HCT116 (cell line): ENCODE data around the gene AACS. TPM values are rescaled to one million over a fixed set of nuclear protein-coding genes. Genes with fewer than 3 reads are reported as not detected.
A peak's percentile ranks its signal among the peaks of the same experiment; 100 is the strongest.

Source experiments
- ATAC-seq: fragments of 200-7000 bp; cut with Tn5 transposase; 2 replicates; pipeline ENCODE4 v1.9.1; 2020; ENCODE audit warnings: mild to moderate bottlenecking, moderate library complexity
- BruUV-seq: library from RNA; stranded (reverse); fragments of 400-500 nt; replicated peaks from 2 replicates; lab custom pipeline; 2021; lab: Mats Ljungman, UMichigan
- CTCF ChIA-PET: fragments of 300-600 bp; sonication (Branson Sonifier 250); formaldehyde crosslinking; loops from one replicate; lab custom pipeline; 2021; ENCODE audit warnings: antibody characterized with exemption; lab: Charles Lee
- POLR2A ChIA-PET: fragments of 300-600, 350-600 bp; sonication (Branson Sonifier 250); formaldehyde crosslinking; loops from one replicate; lab custom pipeline; 2021; ENCODE audit warnings: antibody characterized with exemption; lab: Charles Lee
- RAD21 ChIA-PET, 2 experiments: fragments of 300-600 bp; sonication (Branson Sonifier 250); formaldehyde crosslinking; loops; one replicate each; lab custom pipeline; 2023; ENCODE audit warnings: low total read pairs in 2 of 2; ENCODE audit not compliant: uncharacterized antibody in 2 of 2, unreplicated experiment in 2 of 2, low non-redundant PET in 1 of 2; lab: Charles Lee
- DNase-seq: peaks from one replicate; pipeline ENCODE4 v3.0.0-alpha.2; 2010; ENCODE audit warnings: low read depth, low spot score
- H2AFZ ChIP-seq: fragments of 200-600 bp; shearing (Covaris generic), sonication (generic); 2 replicates; pipeline ENCODE4 v1.6.1; 2017; ENCODE audit warnings: low read depth, mixed run types, mixed read lengths, antibody characterized with exemption, low read length; ENCODE audit not compliant: poor library complexity, severe bottlenecking
- H3K27ac ChIP-seq: 2 replicates; pipeline ENCODE4 v1.5.1; 2012; ENCODE audit warnings: low read depth, low read length
- H3K27me3 ChIP-seq: fragments of 200-600 bp; sonication (generic); 2 replicates; pipeline ENCODE4 v1.6.1; 2016; ENCODE audit warnings: mixed run types, low read length, mixed read lengths; ENCODE audit not compliant: insufficient read depth
- H3K36me3 ChIP-seq, 2 experiments: fragments of 200-500 bp in 1 of 2; fragments of 200-600 bp in 1 of 2; sonication (Bioruptor generic) in 1 of 2; sonication (generic) in 1 of 2; 2 replicates each; pipeline versions ENCODE4 v1.5.1 to v1.6.1; 2014 to 2016; ENCODE audit warnings: low read length in 2 of 2, inconsistent platforms in 1 of 2, mixed read lengths in 1 of 2, mixed run types in 1 of 2; ENCODE audit not compliant: insufficient read depth in 2 of 2, control insufficient read depth in 1 of 2
- H3K4me1 ChIP-seq, 2 experiments: fragments of 200-600 bp in 1 of 2; sonication (generic) in 1 of 2; 2 replicates each; pipeline versions ENCODE4 v1.5.1 to v1.6.1; 2012 to 2017; ENCODE audit warnings: low read length in 2 of 2, inconsistent platforms in 1 of 2, mild to moderate bottlenecking in 1 of 2, mixed read lengths in 1 of 2, mixed run types in 1 of 2, moderate library complexity in 1 of 2; ENCODE audit not compliant: insufficient read depth in 2 of 2, control insufficient read depth in 1 of 2
- H3K4me2 ChIP-seq: fragments of 200-600 bp; sonication (generic); 2 replicates; pipeline ENCODE4 v1.6.1; 2017; ENCODE audit warnings: mixed run types, low read length, mixed read lengths
- H3K4me3 ChIP-seq, 2 experiments: fragments of 200-600 bp in 1 of 2; sonication (generic) in 1 of 2; replicated peaks in 1 of 2; 2 replicates each; pipeline ENCODE4 v1.5.1; 2011 to 2016; ENCODE audit warnings: low read length in 2 of 2, control low read depth in 1 of 2, low read depth in 1 of 2, mild to moderate bottlenecking in 1 of 2, mixed read lengths in 1 of 2, mixed run types in 1 of 2
- H3K79me2 ChIP-seq: fragments of 200-600 bp; sonication (generic); 2 replicates; pipeline ENCODE4 v1.6.1; 2017; ENCODE audit warnings: mild to moderate bottlenecking, mixed run types, low read length, moderate library complexity, mixed read lengths; ENCODE audit not compliant: insufficient read depth
- H3K9ac ChIP-seq: fragments of 200-600 bp; sonication (generic); 2 replicates; pipeline ENCODE4 v1.6.1; 2016; ENCODE audit warnings: low read length, mixed read lengths
- H3K9me2 ChIP-seq: fragments of 200-600 bp; sonication (generic), shearing (Covaris generic); 2 replicates; pipeline ENCODE4 v1.6.1; 2017; ENCODE audit warnings: mixed run types, mild to moderate bottlenecking, moderate library complexity; ENCODE audit not compliant: insufficient read depth
- H3K9me3 ChIP-seq, 2 experiments: fragments of 200-500 bp in 1 of 2; fragments of 200-600 bp in 1 of 2; sonication (Bioruptor generic) in 1 of 2; sonication (generic) in 1 of 2; 2 replicates each; pipeline ENCODE4 v1.6.1; 2014 to 2017; ENCODE audit warnings: low read length in 2 of 2, mixed read lengths in 2 of 2, inconsistent platforms in 1 of 2, low read depth in 1 of 2, mild to moderate bottlenecking in 1 of 2, mixed run types in 1 of 2, moderate library complexity in 1 of 2; ENCODE audit not compliant: control insufficient read depth in 1 of 2, insufficient read depth in 1 of 2
- H4K20me1 ChIP-seq: fragments of 200-600 bp; sonication (generic), shearing (Covaris generic); 2 replicates; pipeline ENCODE4 v1.6.1; 2017; ENCODE audit warnings: mixed run types, mild to moderate bottlenecking, moderate library complexity; ENCODE audit not compliant: insufficient read depth
- EZH2 ChIP-seq: fragments of 200-600 bp; sonication (generic); IDR thresholded peaks from 2 replicates; pipeline ENCODE4 v1.6.1; 2017; ENCODE audit warnings: antibody characterized with exemption, mixed run types
- FOSL1 ChIP-seq: IDR thresholded peaks from 2 replicates; pipeline ENCODE4 v1.6.1; 2012; ENCODE audit warnings: low read depth
- JUND ChIP-seq: IDR thresholded peaks from 2 replicates; pipeline ENCODE4 v1.6.1; 2012
- SP1 ChIP-seq: IDR thresholded peaks from 2 replicates; pipeline ENCODE4 v1.6.1; 2012; ENCODE audit warnings: low read depth
- ZFX ChIP-seq: fragments of 450-650 bp; IDR thresholded peaks from 2 replicates; pipeline ENCODE4 v1.6.1; 2017
- intact Hi-C: fragments of 100-400 bp; cut with micrococcal nuclease; formaldehyde crosslinking; loops from 2 replicates; pipeline ENCODE4 v1.10.0; 2022
- total RNA-seq: library from RNA; stranded (reverse); gene quantifications from one replicate; pipeline ENCODE4 v1.2.1, GENCODE V29; 2021; ENCODE audit not compliant: unreplicated experiment

AACS gene
- total RNA-seq, 1 experiment from 2014 or later: 16.0 TPM

- H3K9ac ChIP-seq: no peak overlapping the region
- no peak for ATAC-seq
- H3K36me3 ChIP-seq: peaks cover 0 to 5% of the 10 kb centered on the region in 2 experiments; a peak in 1 of 4 replicates
- H3K9me2 ChIP-seq: no peaks in the 10 kb centered on the region
- intact Hi-C loops: no loop called here
- H3K27ac ChIP-seq: no peak overlapping the region
- H3K27me3 ChIP-seq: no peaks in the 10 kb centered on the region
- no peak overlapping the region for H2AFZ ChIP-seq
- peaks cover 0 to 23% of the 10 kb centered on the region in 2 experiments; a peak in 3 of 4 replicates for H3K4me1 ChIP-seq
- no peak for DNase-seq
- no peak overlapping the region for H3K4me2 ChIP-seq
- no peaks in the 10 kb centered on the region for H3K9me3 ChIP-seq
- H3K79me2 ChIP-seq: no peaks in the 10 kb centered on the region
- CTCF ChIA-PET: no interaction called here
- H4K20me1 ChIP-seq: no peaks in the 10 kb centered on the region
- POLR2A ChIA-PET: no interaction called here
- RAD21 ChIA-PET: no interaction called here
- BruUV-seq: no TSS peak
- no peak for TF ChIP-seq EZH2
- no peak for TF ChIP-seq FOSL1
- TF ChIP-seq ZFX: no peak
- TF ChIP-seq JUND: no peak
- no peak overlapping the region for H3K4me3 ChIP-seq
Measured at GRCh38 chr12:125136702-125137101, 71.5 kb downstream of the AACS start.

GRCh38 chr12:125137766-125138344, 72.6 kb downstream of the AACS start:
- POLR2A ChIA-PET: no interaction called here
- H3K9ac ChIP-seq: no peak overlapping the region
- H3K9me2 ChIP-seq: no peaks in the 10 kb centered on the region
- TF ChIP-seq SP1: no peak
- no peaks in the 10 kb centered on the region for H3K9me3 ChIP-seq
- H3K27me3 ChIP-seq: no peaks in the 10 kb centered on the region
- ATAC-seq (no peak), DNase-seq (no peak)
- CTCF ChIA-PET: no interaction called here
- H2AFZ ChIP-seq: no peak overlapping the region
- RAD21 ChIA-PET: no interaction called here
- H3K4me1 ChIP-seq: peaks cover 0 to 31% of the 10 kb centered on the region in 2 experiments; a peak in 3 of 4 replicates
- H3K79me2 ChIP-seq: no peaks in the 10 kb centered on the region
- H3K36me3 ChIP-seq: peaks cover 0 to 5% of the 10 kb centered on the region in 2 experiments; a peak in 1 of 4 replicates
- intact Hi-C loops: no loop called here
- H3K4me2 ChIP-seq: no peak overlapping the region
- no peaks in the 10 kb centered on the region for H4K20me1 ChIP-seq
- no peak overlapping the region for H3K4me3 ChIP-seq
- TSS peak; percentile 16 for BruUV-seq
- no peak overlapping the region for H3K27ac ChIP-seq
